ENCODE results near the gene SEC63.

The SEC63 gene

GRCh38 chr6:107853230-107853629 lies 104.8 kb downstream of the SEC63 start:
- DNase-seq: no peak

GRCh38 chr6:107849325-107849724 lies 108.7 kb downstream of the SEC63 start:
- DNase-seq: no peak

GRCh38 chr6:107847844-107848802 lies 109.9 kb downstream of the SEC63 start:
- peak; percentile 24 for DNase-seq

- no peak for DNase-seq
Observed at GRCh38 chr6:107846262-107846795, 111.7 kb downstream of the SEC63 start.

- no peak for DNase-seq
Observed at GRCh38 chr6:107845777-107846176, 112.2 kb downstream of the SEC63 start.

- DNase-seq: no peak
Observed at GRCh38 chr6:107843400-107843799, 114.6 kb downstream of the SEC63 start.

GRCh38 chr6:107841275-107841670 lies 116.7 kb downstream of the SEC63 start:
- no peak for DNase-seq

- DNase-seq: no peak
Observed at GRCh38 chr6:107840636-107841274, 117.3 kb downstream of the SEC63 start.

GRCh38 chr6:107833136-107833535 lies 124.9 kb downstream of the SEC63 start:
- DNase-seq: no peak

- no peak for DNase-seq
Observed at GRCh38 chr6:107832151-107833056, 125.6 kb downstream of the SEC63 start.

GRCh38 chr6:107830060-107830459 lies 127.9 kb downstream of the SEC63 start:
- no peak for DNase-seq

GRCh38 chr6:107827541-107827940 lies 130.5 kb downstream of the SEC63 start:
- DNase-seq: no peak

GRCh38 chr6:107823047-107823557 lies 134.9 kb downstream of the SEC63 start:
- peak; percentile 64 for DNase-seq

- peak; percentile 64 for DNase-seq
Observed at GRCh38 chr6:107822176-107823046, 135.6 kb downstream of the SEC63 start.

- no peak for DNase-seq
Observed at GRCh38 chr6:107821591-107821990, 136.4 kb downstream of the SEC63 start.

- DNase-seq: peak; percentile 42
Observed at GRCh38 chr6:107820338-107821261, 137.4 kb downstream of the SEC63 start.

- no peak for DNase-seq
Observed at GRCh38 chr6:107819964-107820337, 138.1 kb downstream of the SEC63 start.

GRCh38 chr6:107819217-107819616 lies 138.8 kb downstream of the SEC63 start:
- DNase-seq: no peak

- no peak for DNase-seq
Observed at GRCh38 chr6:107818272-107818671, 139.7 kb downstream of the SEC63 start.

GRCh38 chr6:107817784-107818183 lies 140.2 kb downstream of the SEC63 start:
- DNase-seq: no peak

Measured in KG1 (cell line).